ENCODE results near the gene ADGRF3.

Gene ADGRF3

GRCh38 chr2:26297061-26297460 lies 49.5 kb downstream of the ADGRF3 start:
- DNase-seq (ENCODE audit: low read depth), result no peak
- no peak overlapping the region for H3K4me3 ChIP-seq (replicated peaks; ENCODE audit: low read depth, low read length)
- TF ChIP-seq CTCF (IDR thresholded peaks at IDR 0.05; ENCODE audit: low read length, missing control alignments), result no peak

GRCh38 chr2:26295511-26295910 lies 51.1 kb downstream of the ADGRF3 start:
- no peak overlapping the region for H3K4me3 ChIP-seq (replicated peaks; ENCODE audit: low read depth, low read length)
- DNase-seq (ENCODE audit: low read depth), result no peak
- no peak for TF ChIP-seq CTCF (IDR thresholded peaks at IDR 0.05; ENCODE audit: low read length, missing control alignments)

DNA sequence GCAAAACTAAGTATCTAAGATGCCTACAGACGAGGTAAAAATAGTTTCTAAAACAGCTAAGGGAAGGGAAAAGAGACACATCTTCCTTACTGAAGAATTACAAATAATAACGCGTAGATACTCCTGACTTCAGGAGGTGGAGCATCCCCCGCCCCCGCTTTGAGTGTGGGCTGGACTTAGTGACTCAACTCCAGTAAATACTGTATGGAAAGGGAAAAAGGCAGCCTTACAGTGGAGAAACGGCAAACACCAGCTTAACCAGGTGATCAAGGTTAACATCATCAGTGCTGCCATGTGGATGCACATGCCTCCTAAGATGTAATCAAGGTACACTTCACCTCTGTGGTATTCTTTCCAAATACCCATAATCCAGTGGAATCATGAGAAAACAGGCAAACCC lies 53.9 kb downstream of the ADGRF3 start:
- DNase-seq (ENCODE audit: low read depth), result peak; percentile 41
- TF ChIP-seq CTCF (IDR thresholded peaks at IDR 0.05; ENCODE audit: low read length, missing control alignments), result no peak
- H3K4me3 ChIP-seq (replicated peaks; ENCODE audit: low read depth, low read length), result no peak overlapping the region

DNA sequence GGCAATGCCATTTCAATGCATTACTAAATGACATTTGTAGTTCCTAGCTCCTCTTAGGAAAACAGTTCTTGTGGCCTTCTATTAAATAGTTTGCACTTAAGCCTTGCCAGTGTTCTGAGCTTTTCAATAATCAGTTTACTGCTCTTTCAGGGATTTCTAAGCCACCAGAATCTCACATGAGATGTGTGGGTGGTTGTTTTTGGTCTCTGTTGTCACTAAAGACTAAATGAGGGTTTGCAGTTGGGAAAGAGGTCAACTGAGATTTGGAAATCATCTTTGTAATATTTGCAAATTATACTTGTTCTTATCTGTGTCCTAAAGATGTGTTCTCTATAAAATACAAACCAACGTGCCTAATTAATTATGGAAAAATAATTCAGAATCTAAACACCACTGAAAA lies 56.6 kb downstream of the ADGRF3 start:
- H3K4me3 ChIP-seq (replicated peaks; ENCODE audit: low read depth, low read length), result no peak overlapping the region
- TF ChIP-seq CTCF (IDR thresholded peaks at IDR 0.05; ENCODE audit: low read length, missing control alignments), result no peak
- DNase-seq (ENCODE audit: low read depth), result no peak

DNA sequence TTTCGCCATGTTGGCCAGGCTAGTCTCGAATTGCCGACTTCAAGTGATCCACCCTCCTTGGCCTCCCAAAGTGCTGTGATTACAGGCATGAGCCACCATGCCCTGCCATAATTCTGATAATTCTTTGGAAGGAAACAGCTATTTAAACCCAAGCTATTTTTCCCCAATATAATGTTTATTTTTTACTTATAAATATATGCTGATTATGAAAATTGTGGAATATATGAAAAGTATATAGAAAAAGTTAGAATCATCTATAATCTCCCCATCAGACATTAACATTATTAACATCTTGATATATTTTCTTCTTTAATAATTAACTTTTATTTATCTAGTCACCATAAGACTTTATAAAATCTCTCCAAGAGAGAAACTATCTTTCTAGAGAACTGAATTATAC lies 60.7 kb downstream of the ADGRF3 start:
- no peak overlapping the region for H3K4me3 ChIP-seq (replicated peaks; ENCODE audit: low read depth, low read length)
- no peak for DNase-seq (ENCODE audit: low read depth)
- TF ChIP-seq CTCF (IDR thresholded peaks at IDR 0.05; ENCODE audit: low read length, missing control alignments), result no peak

DNA sequence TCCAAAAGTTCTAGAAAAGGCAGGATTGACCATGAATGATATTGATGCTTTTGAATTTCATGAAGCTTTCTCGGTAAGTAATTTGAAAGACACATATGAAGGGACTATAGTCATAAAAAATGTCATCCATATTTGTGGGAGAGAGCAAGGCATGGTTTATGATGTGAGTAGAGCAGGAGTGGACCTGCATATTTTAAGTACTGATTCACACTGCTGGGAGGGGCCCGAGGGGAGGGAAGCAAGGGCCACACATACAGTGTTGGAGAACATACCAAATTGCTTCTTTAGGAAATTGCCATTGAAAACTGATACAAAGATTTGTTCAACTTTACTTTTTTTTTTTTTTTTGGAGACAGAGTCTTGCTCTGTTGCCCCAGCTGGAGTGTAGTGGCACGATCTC lies 62.5 kb downstream of the ADGRF3 start:
- DNase-seq (ENCODE audit: low read depth), result peak; percentile 26
- no peak for TF ChIP-seq CTCF (IDR thresholded peaks at IDR 0.05; ENCODE audit: low read length, missing control alignments)
- no peak overlapping the region for H3K4me3 ChIP-seq (replicated peaks; ENCODE audit: low read depth, low read length)

GRCh38 chr2:26283606-26284005 lies 63.0 kb downstream of the ADGRF3 start:
- no peak for DNase-seq (ENCODE audit: low read depth)
- H3K4me3 ChIP-seq (replicated peaks; ENCODE audit: low read depth, low read length), result no peak overlapping the region
- no peak for TF ChIP-seq CTCF (IDR thresholded peaks at IDR 0.05; ENCODE audit: low read length, missing control alignments)

Measured in fibroblast of pulmonary artery (primary cell).